Measurements from ENCODE around the gene EFTUD2.

Gene EFTUD2

GRCh38 chr17:44889003-44889402 is 10.2 kb downstream of the EFTUD2 start:
- H3K36me3 ChIP-seq (ENCODE audit: control insufficient read depth in 5 of 5, insufficient read depth in 5 of 5, low read length in 5 of 5), result peaks cover 16 to 66% (median 49%) of the 10 kb centered on the region in 5 donors
- no peak overlapping the region for H3K27ac ChIP-seq (ENCODE audit: low read depth, low read length)
- H3K4me3 ChIP-seq (ENCODE audit: low read depth in 1 of 5, low read length in 5 of 5), result no peak overlapping the region
- H3K9ac ChIP-seq (ENCODE audit: low read length in 5 of 5), result peak overlapping the region in 1 of 5 donors; percentile 32
- H3K9me3 ChIP-seq (ENCODE audit: control insufficient read depth in 5 of 5, low read length in 5 of 5), result no peaks in the 10 kb centered on the region
- peaks cover 0 to 11% (median 3%) of the 10 kb centered on the region in 5 donors for H3K4me1 ChIP-seq (ENCODE audit: control insufficient read depth in 5 of 5, insufficient read depth in 5 of 5, low read length in 5 of 5)
- no peaks in the 10 kb centered on the region for H3K27me3 ChIP-seq (ENCODE audit: control insufficient read depth in 5 of 5, insufficient read depth in 4 of 5, low read length in 5 of 5)

- Histone ChIP-seq H3K27me3 (ENCODE audit: control insufficient read depth in 5 of 5, insufficient read depth in 4 of 5, low read length in 5 of 5) (no peaks in the 10 kb centered on the region), H3K36me3 (ENCODE audit: control insufficient read depth in 5 of 5, insufficient read depth in 5 of 5, low read length in 5 of 5) (peaks cover 17 to 67% (median 49%) of the 10 kb centered on the region in 5 donors), H3K4me1 (ENCODE audit: control insufficient read depth in 5 of 5, insufficient read depth in 5 of 5, low read length in 5 of 5) (peaks cover 0 to 11% (median 3%) of the 10 kb centered on the region in 5 donors), H3K9me3 (ENCODE audit: control insufficient read depth in 5 of 5, low read length in 5 of 5) (no peaks in the 10 kb centered on the region), H3K27ac (ENCODE audit: low read depth, low read length) (no peak overlapping the region), H3K4me3 (ENCODE audit: low read depth in 1 of 5, low read length in 5 of 5) (no peak overlapping the region), H3K9ac (ENCODE audit: low read length in 5 of 5) (no peak overlapping the region)
Measured at GRCh38 chr17:44887971-44888954, 11.0 kb downstream of the EFTUD2 start.

- Histone ChIP-seq H3K4me3 (ENCODE audit: low read depth in 1 of 5, low read length in 5 of 5) (no peak overlapping the region), H3K4me1 (ENCODE audit: control insufficient read depth in 5 of 5, insufficient read depth in 5 of 5, low read length in 5 of 5) (peaks cover 0 to 11% (median 3%) of the 10 kb centered on the region in 5 donors), H3K27ac (ENCODE audit: low read depth, low read length) (no peak overlapping the region), H3K27me3 (ENCODE audit: control insufficient read depth in 5 of 5, insufficient read depth in 4 of 5, low read length in 5 of 5) (no peaks in the 10 kb centered on the region), H3K9ac (ENCODE audit: low read length in 5 of 5) (no peak overlapping the region), H3K36me3 (ENCODE audit: control insufficient read depth in 5 of 5, insufficient read depth in 5 of 5, low read length in 5 of 5) (peaks cover 23 to 69% (median 52%) of the 10 kb centered on the region in 5 donors), H3K9me3 (ENCODE audit: control insufficient read depth in 5 of 5, low read length in 5 of 5) (no peaks in the 10 kb centered on the region)
Measured at GRCh38 chr17:44887016-44887415, 12.2 kb downstream of the EFTUD2 start.

- H3K4me1 ChIP-seq (ENCODE audit: control insufficient read depth in 5 of 5, insufficient read depth in 5 of 5, low read length in 5 of 5), result peaks cover 0 to 11% (median 3%) of the 10 kb centered on the region in 5 donors
- no peak overlapping the region for H3K27ac ChIP-seq (ENCODE audit: low read depth, low read length)
- peaks cover 35 to 76% (median 63%) of the 10 kb centered on the region in 5 donors for H3K36me3 ChIP-seq (ENCODE audit: control insufficient read depth in 5 of 5, insufficient read depth in 5 of 5, low read length in 5 of 5)
- H3K27me3 ChIP-seq (ENCODE audit: control insufficient read depth in 5 of 5, insufficient read depth in 4 of 5, low read length in 5 of 5), result no peaks in the 10 kb centered on the region
- H3K9me3 ChIP-seq (ENCODE audit: control insufficient read depth in 5 of 5, low read length in 5 of 5), result no peaks in the 10 kb centered on the region
- H3K4me3 ChIP-seq (ENCODE audit: low read depth in 1 of 5, low read length in 5 of 5), result no peak overlapping the region
- no peak overlapping the region for H3K9ac ChIP-seq (ENCODE audit: low read length in 5 of 5)
Measured at GRCh38 chr17:44884941-44885340, 14.3 kb downstream of the EFTUD2 start.

- no peak overlapping the region for H3K27ac ChIP-seq (ENCODE audit: low read depth, low read length)
- peaks cover 35 to 84% (median 77%) of the 10 kb centered on the region in 5 donors for H3K36me3 ChIP-seq (ENCODE audit: control insufficient read depth in 5 of 5, insufficient read depth in 5 of 5, low read length in 5 of 5)
- H3K9ac ChIP-seq (ENCODE audit: low read length in 5 of 5), result no peak overlapping the region
- no peak overlapping the region for H3K4me3 ChIP-seq (ENCODE audit: low read depth in 1 of 5, low read length in 5 of 5)
- no peaks in the 10 kb centered on the region for H3K4me1 ChIP-seq (ENCODE audit: control insufficient read depth in 5 of 5, insufficient read depth in 5 of 5, low read length in 5 of 5)
- no peaks in the 10 kb centered on the region for H3K9me3 ChIP-seq (ENCODE audit: control insufficient read depth in 5 of 5, low read length in 5 of 5)
- no peaks in the 10 kb centered on the region for H3K27me3 ChIP-seq (ENCODE audit: control insufficient read depth in 5 of 5, insufficient read depth in 4 of 5, low read length in 5 of 5)
Measured at GRCh38 chr17:44881145-44881544, 18.1 kb downstream of the EFTUD2 start.

- H3K9ac ChIP-seq (ENCODE audit: low read length in 5 of 5), result no peak overlapping the region
- H3K36me3 ChIP-seq (ENCODE audit: control insufficient read depth in 5 of 5, insufficient read depth in 5 of 5, low read length in 5 of 5), result peaks cover 31 to 83% (median 74%) of the 10 kb centered on the region in 5 donors
Measured at GRCh38 chr17:44880062-44880461, 19.2 kb downstream of the EFTUD2 start.

GRCh38 chr17:44879376-44879775 is 19.9 kb downstream of the EFTUD2 start:
- no peaks in the 10 kb centered on the region for H3K4me1 ChIP-seq (ENCODE audit: control insufficient read depth in 5 of 5, insufficient read depth in 5 of 5, low read length in 5 of 5)
- no peaks in the 10 kb centered on the region for H3K27me3 ChIP-seq (ENCODE audit: control insufficient read depth in 5 of 5, insufficient read depth in 4 of 5, low read length in 5 of 5)
- H3K36me3 ChIP-seq (ENCODE audit: control insufficient read depth in 5 of 5, insufficient read depth in 5 of 5, low read length in 5 of 5), result peaks cover 28 to 81% (median 72%) of the 10 kb centered on the region in 5 donors
- H3K27ac ChIP-seq (ENCODE audit: low read depth, low read length), result no peak overlapping the region
- H3K9ac ChIP-seq (ENCODE audit: low read length in 5 of 5), result no peak overlapping the region
- H3K9me3 ChIP-seq (ENCODE audit: control insufficient read depth in 5 of 5, low read length in 5 of 5), result no peaks in the 10 kb centered on the region
- H3K4me3 ChIP-seq (ENCODE audit: low read depth in 1 of 5, low read length in 5 of 5), result no peak overlapping the region

More at GRCh38 chr17:44880062-44880461, 19.2 kb downstream of the EFTUD2 start:
- Histone ChIP-seq H3K9me3 (ENCODE audit: control insufficient read depth in 5 of 5, low read length in 5 of 5) (no peaks in the 10 kb centered on the region), H3K27me3 (ENCODE audit: control insufficient read depth in 5 of 5, insufficient read depth in 4 of 5, low read length in 5 of 5) (no peaks in the 10 kb centered on the region), H3K27ac (ENCODE audit: low read depth, low read length) (no peak overlapping the region), H3K4me1 (ENCODE audit: control insufficient read depth in 5 of 5, insufficient read depth in 5 of 5, low read length in 5 of 5) (no peaks in the 10 kb centered on the region), H3K4me3 (ENCODE audit: low read depth in 1 of 5, low read length in 5 of 5) (no peak overlapping the region)

GRCh38 chr17:44878627-44879221 is 20.5 kb downstream of the EFTUD2 start:
- Histone ChIP-seq H3K36me3 (ENCODE audit: control insufficient read depth in 5 of 5, insufficient read depth in 5 of 5, low read length in 5 of 5) (peaks cover 30 to 80% (median 74%) of the 10 kb centered on the region in 5 donors), H3K4me1 (ENCODE audit: control insufficient read depth in 5 of 5, insufficient read depth in 5 of 5, low read length in 5 of 5) (no peaks in the 10 kb centered on the region), H3K4me3 (ENCODE audit: low read depth in 1 of 5, low read length in 5 of 5) (no peak overlapping the region), H3K9ac (ENCODE audit: low read length in 5 of 5) (no peak overlapping the region), H3K27ac (ENCODE audit: low read depth, low read length) (no peak overlapping the region), H3K9me3 (ENCODE audit: control insufficient read depth in 5 of 5, low read length in 5 of 5) (no peaks in the 10 kb centered on the region), H3K27me3 (ENCODE audit: control insufficient read depth in 5 of 5, insufficient read depth in 4 of 5, low read length in 5 of 5) (no peaks in the 10 kb centered on the region)

- Histone ChIP-seq H3K4me3 (ENCODE audit: low read depth in 1 of 5, low read length in 5 of 5) (no peak overlapping the region), H3K27me3 (ENCODE audit: control insufficient read depth in 5 of 5, insufficient read depth in 4 of 5, low read length in 5 of 5) (no peaks in the 10 kb centered on the region), H3K9me3 (ENCODE audit: control insufficient read depth in 5 of 5, low read length in 5 of 5) (no peaks in the 10 kb centered on the region), H3K36me3 (ENCODE audit: control insufficient read depth in 5 of 5, insufficient read depth in 5 of 5, low read length in 5 of 5) (peaks cover 18 to 77% (median 62%) of the 10 kb centered on the region in 5 donors), H3K9ac (ENCODE audit: low read length in 5 of 5) (no peak overlapping the region), H3K4me1 (ENCODE audit: control insufficient read depth in 5 of 5, insufficient read depth in 5 of 5, low read length in 5 of 5) (peaks cover 2 to 13% (median 12%) of the 10 kb centered on the region in 5 donors), H3K27ac (ENCODE audit: low read depth, low read length) (no peak overlapping the region)
Measured at GRCh38 chr17:44877121-44877520, 22.1 kb downstream of the EFTUD2 start.

- Histone ChIP-seq H3K9ac (ENCODE audit: low read length in 5 of 5) (no peak overlapping the region), H3K4me3 (ENCODE audit: low read depth in 1 of 5, low read length in 5 of 5) (no peak overlapping the region), H3K27me3 (ENCODE audit: control insufficient read depth in 5 of 5, insufficient read depth in 4 of 5, low read length in 5 of 5) (no peaks in the 10 kb centered on the region), H3K36me3 (ENCODE audit: control insufficient read depth in 5 of 5, insufficient read depth in 5 of 5, low read length in 5 of 5) (peaks cover 11 to 78% (median 59%) of the 10 kb centered on the region in 5 donors), H3K27ac (ENCODE audit: low read depth, low read length) (no peak overlapping the region), H3K9me3 (ENCODE audit: control insufficient read depth in 5 of 5, low read length in 5 of 5) (no peaks in the 10 kb centered on the region), H3K4me1 (ENCODE audit: control insufficient read depth in 5 of 5, insufficient read depth in 5 of 5, low read length in 5 of 5) (peaks cover 2 to 17% (median 14%) of the 10 kb centered on the region in 5 donors)
Measured at GRCh38 chr17:44875761-44876160, 23.5 kb downstream of the EFTUD2 start.

All from subcutaneous abdominal adipose tissue (tissue), 5 donors.